ENCODE results near the gene ARID3A.
"Not testable (repeated sequence)": the region's sequence is repeated elsewhere in the genome, so short reads cannot be mapped to it uniquely, and the experiment has no call there.

Gene ARID3A, protein sequence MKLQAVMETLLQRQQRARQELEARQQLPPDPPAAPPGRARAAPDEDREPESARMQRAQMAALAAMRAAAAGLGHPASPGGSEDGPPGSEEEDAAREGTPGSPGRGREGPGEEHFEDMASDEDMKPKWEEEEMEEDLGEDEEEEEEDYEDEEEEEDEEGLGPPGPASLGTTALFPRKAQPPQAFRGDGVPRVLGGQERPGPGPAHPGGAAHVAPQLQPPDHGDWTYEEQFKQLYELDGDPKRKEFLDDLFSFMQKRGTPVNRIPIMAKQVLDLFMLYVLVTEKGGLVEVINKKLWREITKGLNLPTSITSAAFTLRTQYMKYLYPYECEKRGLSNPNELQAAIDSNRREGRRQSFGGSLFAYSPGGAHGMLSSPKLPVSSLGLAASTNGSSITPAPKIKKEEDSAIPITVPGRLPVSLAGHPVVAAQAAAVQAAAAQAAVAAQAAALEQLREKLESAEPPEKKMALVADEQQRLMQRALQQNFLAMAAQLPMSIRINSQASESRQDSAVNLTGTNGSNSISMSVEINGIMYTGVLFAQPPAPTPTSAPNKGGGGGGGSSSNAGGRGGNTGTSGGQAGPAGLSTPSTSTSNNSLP

DNA sequence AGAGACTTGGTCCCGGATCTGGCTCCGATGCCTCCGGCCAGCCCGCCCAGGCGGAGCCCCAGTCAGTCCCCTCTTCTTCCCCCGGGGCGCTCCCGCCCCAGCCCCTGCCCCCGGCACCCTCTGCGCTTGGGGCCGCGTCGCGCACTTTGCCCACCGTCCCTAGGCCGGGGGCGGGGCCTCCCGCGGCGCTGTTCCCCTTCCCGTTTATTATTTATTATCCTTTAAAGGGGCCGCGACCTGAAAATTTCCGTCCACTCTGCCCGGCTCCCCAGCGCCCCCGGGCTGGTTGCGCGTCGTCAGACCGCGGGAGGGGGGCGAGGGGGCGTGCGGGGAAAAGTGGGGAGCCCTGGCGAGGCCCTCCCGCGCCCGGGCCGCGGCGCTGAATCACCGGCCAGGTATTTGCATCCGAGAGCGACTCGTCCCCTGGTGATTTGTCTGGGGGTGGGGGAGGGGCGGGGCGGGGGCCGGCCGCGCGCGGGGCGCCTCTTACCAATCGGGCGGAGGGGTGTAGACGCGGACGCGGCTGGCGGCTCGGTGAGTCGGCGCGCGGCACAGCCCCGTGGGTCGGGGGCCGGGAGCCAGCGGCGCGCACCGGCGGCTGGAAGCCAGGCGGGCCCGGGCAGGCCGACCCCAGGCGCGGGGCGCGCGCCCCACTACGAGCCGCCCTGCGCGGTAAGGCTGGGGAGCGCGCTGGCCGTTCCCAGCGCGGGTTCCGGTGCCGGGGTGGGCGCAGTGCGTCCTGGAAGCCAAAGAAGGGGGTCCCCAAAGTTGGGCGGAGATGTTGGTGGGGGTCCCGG lies at the start of gene ARID3A:
Gene ARID3A, plus strand, starts transcription at position 510 of the 797 bp plus-strand sequence. CDS start 3,494 bp downstream, outside the sequence.
- TF ChIP-seq, protein P1, sequence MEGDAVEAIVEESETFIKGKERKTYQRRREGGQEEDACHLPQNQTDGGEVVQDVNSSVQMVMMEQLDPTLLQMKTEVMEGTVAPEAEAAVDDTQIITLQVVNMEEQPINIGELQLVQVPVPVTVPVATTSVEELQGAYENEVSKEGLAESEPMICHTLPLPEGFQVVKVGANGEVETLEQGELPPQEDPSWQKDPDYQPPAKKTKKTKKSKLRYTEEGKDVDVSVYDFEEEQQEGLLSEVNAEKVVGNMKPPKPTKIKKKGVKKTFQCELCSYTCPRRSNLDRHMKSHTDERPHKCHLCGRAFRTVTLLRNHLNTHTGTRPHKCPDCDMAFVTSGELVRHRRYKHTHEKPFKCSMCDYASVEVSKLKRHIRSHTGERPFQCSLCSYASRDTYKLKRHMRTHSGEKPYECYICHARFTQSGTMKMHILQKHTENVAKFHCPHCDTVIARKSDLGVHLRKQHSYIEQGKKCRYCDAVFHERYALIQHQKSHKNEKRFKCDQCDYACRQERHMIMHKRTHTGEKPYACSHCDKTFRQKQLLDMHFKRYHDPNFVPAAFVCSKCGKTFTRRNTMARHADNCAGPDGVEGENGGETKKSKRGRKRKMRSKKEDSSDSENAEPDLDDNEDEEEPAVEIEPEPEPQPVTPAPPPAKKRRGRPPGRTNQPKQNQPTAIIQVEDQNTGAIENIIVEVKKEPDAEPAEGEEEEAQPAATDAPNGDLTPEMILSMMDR (IDR thresholded peaks at IDR 0.05; ENCODE audit: control insufficient read depth, insufficient read depth, low read depth, low read length, missing control alignments): no peak
- peak; percentile 14 for DNase-seq (ENCODE audit: low read depth)
- H3K4me3 ChIP-seq (ENCODE audit: control insufficient read depth, low read depth, low read length): peak within 1 kb of the TSS; percentile 67

DNA sequence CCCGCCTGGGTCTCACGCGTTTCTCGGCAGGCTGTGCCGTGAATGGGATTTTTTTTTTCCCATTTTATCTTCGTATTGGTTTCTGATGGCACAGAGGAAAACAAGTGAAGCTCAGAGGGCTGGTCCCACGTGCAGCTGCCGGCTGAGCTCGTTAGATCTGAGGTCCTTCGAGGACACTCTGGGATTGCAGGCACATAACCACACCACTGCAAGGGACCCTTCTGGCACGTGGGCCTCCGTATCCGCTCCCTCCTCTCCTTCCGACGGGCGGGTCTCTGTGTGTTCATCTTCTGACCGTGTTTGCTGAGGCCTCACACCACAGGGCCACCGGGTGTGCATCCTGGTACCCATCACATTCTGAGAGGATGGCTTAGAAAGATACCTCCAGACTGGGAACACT lies 49.7 kb upstream of the ARID3A start:
- TF ChIP-seq, protein P1 (IDR thresholded peaks at IDR 0.05; ENCODE audit: control insufficient read depth, insufficient read depth, low read depth, low read length, missing control alignments): no peak
- no peak for DNase-seq (ENCODE audit: low read depth)
- H3K4me3 ChIP-seq (ENCODE audit: control insufficient read depth, low read depth, low read length): no peak overlapping the region

DNA sequence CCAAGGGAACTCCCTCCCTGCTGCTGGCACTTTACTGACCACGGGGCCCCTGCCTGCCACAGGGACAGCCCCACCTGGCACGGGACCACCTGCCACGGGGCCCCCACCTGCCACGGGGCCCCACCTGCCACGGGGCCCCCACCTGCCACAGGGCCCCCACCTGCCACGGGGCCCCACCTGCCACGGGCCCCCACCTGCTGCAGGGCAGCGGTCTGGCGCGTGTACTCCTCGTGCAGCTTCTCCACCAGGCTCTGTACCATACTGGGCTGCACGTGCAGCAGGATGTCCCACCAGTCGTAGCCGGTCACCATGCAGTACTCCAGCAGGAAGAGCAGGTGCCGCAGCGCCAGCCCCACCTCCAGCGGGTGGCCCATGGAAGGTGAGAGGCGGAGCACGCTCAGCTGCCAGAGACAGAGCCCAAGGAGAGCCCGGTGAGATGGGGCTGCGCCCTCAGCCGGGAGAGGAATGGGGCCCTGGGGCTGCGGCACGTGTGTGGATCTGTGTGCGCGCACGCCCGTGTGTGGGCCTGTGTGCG lies 49.0 kb upstream of the ARID3A start:
- DNase-seq (ENCODE audit: low read depth): no peak
- TF ChIP-seq, protein P1 (IDR thresholded peaks at IDR 0.05; ENCODE audit: control insufficient read depth, insufficient read depth, low read depth, low read length, missing control alignments): no peak
- no peak overlapping the region for H3K4me3 ChIP-seq (ENCODE audit: control insufficient read depth, low read depth, low read length)

DNA sequence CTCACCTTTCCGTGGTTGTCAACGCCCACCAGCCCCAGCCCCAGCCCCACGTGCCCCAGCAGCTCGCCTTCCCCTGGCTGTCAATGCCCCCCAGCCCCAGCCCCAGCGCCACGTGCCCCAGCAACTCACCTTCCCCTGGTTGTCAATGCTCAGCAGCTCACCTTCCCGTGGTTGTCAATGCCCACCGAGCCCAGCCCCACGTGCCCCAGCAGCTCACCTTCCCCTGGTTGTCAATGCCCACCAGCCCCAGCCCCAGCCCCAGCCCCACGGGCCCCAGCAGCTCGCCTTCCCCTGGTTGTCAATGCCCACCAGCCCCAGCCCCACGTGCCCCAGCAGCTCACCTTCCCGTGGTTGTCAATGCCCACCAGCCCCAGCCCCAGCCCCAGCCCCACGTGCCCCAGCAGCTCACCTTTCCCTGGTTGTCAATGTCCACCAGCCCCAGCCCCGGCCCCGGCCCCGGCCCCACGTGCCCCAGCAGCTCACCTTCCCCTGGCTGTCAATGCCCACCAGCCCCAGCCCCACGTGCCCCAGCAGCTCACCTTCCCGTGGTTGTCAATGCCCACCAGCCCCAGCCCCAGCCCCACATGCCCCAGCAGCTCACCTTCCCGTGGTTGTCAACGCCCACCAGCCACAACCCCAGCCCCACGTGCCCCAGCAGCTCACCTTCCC lies 47.7 kb upstream of the ARID3A start:
- DNase-seq (ENCODE audit: low read depth); H3K4me3 ChIP-seq (ENCODE audit: control insufficient read depth, low read depth, low read length): not testable (repeated sequence)

DNA sequence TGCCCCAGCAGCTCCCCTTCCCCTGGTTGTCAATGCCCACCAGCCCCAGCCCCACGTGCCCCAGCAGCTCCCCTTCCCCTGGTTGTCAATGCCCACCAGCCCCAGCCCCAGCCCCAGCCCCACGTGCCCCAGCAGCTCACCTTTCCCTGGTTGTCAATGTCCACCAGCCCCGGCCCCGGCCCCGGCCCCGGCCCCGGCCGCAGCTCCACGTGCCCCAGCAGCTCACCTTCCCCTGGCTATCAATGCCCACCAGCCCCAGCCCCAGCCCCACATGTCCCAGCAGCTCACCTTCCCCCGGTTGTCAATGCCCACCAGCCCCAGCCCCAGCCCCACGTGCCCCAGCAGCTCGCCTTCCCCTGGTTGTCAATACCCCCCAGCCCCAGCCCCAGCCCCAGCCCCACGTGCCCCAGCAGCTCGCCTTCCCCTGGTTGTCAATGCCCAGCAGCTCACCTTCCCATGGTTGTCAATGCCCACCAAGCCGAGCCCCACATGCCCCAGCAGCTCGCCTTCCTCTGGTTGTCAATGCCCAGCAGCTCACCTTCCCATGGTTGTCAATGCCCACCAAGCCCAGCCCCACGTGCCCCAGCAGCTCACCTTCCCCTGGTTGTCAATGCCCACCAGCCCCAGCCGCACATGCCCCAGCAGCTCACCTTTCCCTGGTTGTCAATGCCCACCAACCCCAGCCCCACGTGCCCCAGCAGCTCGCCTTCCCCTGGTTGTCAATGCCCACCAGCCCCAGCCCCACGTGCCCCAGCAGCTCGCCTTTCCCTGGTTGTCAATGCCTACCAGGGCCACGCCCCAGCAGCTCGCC lies 46.9 kb upstream of the ARID3A start:
- H3K4me3 ChIP-seq (ENCODE audit: control insufficient read depth, low read depth, low read length); DNase-seq (ENCODE audit: low read depth): not testable (repeated sequence)

DNA sequence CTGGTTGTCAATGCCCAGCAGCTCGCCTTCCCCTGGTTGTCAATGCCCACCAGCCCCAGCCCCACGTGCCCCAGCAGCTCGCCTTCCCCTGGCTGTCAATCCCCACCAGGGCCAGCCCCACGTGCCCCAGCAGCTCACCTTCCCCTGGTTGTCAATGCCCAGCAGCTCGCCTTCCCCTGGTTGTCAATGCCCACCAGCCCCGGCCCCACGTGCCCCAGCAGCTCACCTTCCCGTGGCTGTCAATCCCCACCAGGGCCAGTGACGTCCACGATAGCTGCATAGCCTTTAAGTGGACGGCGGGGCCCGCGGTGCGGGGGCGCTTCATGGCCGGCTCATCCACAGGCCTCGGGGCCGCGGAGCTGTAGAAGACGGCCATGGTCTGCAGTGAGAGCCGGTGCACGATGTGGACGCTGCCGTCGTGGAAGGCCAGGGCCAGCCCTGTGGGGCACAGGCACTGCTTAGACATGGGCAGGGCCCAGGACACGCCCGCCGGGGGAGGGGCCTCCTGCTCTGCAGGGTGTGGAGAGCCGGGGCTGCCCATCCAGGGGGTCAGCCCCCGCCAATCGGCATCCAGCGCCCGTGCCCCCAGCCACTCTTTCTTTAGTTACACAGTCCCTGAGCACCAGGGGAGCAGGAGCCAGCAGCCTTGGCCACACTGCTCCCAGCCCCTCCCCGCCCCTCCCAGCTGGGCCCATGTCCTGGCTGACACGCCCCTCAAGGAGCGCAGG lies 46.0 kb upstream of the ARID3A start:
- H3K4me3 ChIP-seq (ENCODE audit: control insufficient read depth, low read depth, low read length): no peak overlapping the region
- DNase-seq (ENCODE audit: low read depth): no peak
- TF ChIP-seq, protein P1 (IDR thresholded peaks at IDR 0.05; ENCODE audit: control insufficient read depth, insufficient read depth, low read depth, low read length, missing control alignments): no peak

Data from AG09309 (cell line).